Sigmoid colon (tissue), 7 donors: ENCODE measurements around the gene FCN3. TPM values are rescaled to one million over a fixed set of nuclear protein-coding genes. Genes with fewer than 3 reads are reported as not detected.

ENCODE experiments used
- DNase-seq: peaks from one replicate; pipeline ENCODE4 v3.0.0-alpha.2; 2019
- H3K27ac ChIP-seq, 4 donors: fragments of 200-600 bp; sonication (generic); one replicate each; pipeline ENCODE4 v1.5.1; 2016 to 2019; ENCODE audit warnings: mild to moderate bottlenecking in 1 of 4
- H3K27me3 ChIP-seq, 3 donors: fragments of 200-600 bp; sonication (generic); one replicate each; pipeline ENCODE4 v1.5.1; 2019; ENCODE audit warnings: mild to moderate bottlenecking in 1 of 3
- H3K36me3 ChIP-seq, 4 donors: fragments of 200-600 bp; sonication (generic); one replicate each; pipeline ENCODE4 v1.5.1; 2016 to 2019
- H3K4me1 ChIP-seq, 4 donors: fragments of 200-600 bp; sonication (generic); one replicate each; pipeline ENCODE4 v1.5.1; 2017 to 2019
- H3K4me3 ChIP-seq, 4 donors: fragments of 200-600 bp; sonication (generic); one replicate each; pipeline ENCODE4 v1.5.1; 2017 to 2019; ENCODE audit warnings: mild to moderate bottlenecking in 2 of 4, moderate library complexity in 1 of 4
- H3K9me3 ChIP-seq, 4 donors: fragments of 200-600 bp in 3 of 4; sonication (generic) in 3 of 4; one replicate each; pipeline versions ENCODE4 v1.5.1 to v1.6.1; 2013 to 2019
- EP300 ChIP-seq, 4 donors: sonication (generic); formaldehyde crosslinking; IDR thresholded peaks; one replicate each; pipeline ENCODE4 v1.6.1; 2017; ENCODE audit warnings: antibody characterized with exemption in 4 of 4
- POLR2A ChIP-seq, 2 donors: fragments of 450-650 bp; IDR thresholded peaks; one replicate each; pipeline ENCODE4 v1.6.1; 2016; ENCODE audit warnings: antibody characterized with exemption in 2 of 2, mild to moderate bottlenecking in 2 of 2, moderate library complexity in 2 of 2
- POLR2AphosphoS5 ChIP-seq, 4 donors: sonication (generic); formaldehyde crosslinking; IDR thresholded peaks; one replicate each; pipeline ENCODE4 v1.6.1; 2017; ENCODE audit warnings: antibody characterized with exemption in 4 of 4
- WGBS, 2 donors: extraction: QIAGEN DNeasy Blood & Tissue Kit; methylation state at CpG; one replicate each; pipeline ENCODE4 v1.1.7; 2013; 5-methylcytosine and 5-hydroxymethylcytosine counted together
- intact Hi-C: fragments of 100-400 bp; cut with DNase I; formaldehyde crosslinking; loops from one replicate; pipeline ENCODE4 v1.15.1; 2023
- polyA plus RNA-seq, 3 donors: library from polyadenylated mRNA; stranded (reverse); fragments of 200-250 nt; gene quantifications; one replicate each; pipeline ENCODE4 v1.2.3, GENCODE V29; 2013
- total RNA-seq, 4 donors: library from RNA; depleted of rRNA; stranded (reverse); fragments of >200 nt; gene quantifications; one replicate each; pipeline ENCODE4 v1.1.0, GENCODE V29; 2016
- TF ChIP-seq, protein P1 (sequence below), 4 experiments: fragments of 450-650 bp in 3 of 4; fragments of 200-600 bp in 1 of 4; IDR thresholded peaks; one replicate each; pipeline ENCODE4 v1.5.1; 2016 to 2019; ENCODE audit warnings: antibody characterized with exemption in 4 of 4, mild to moderate bottlenecking in 3 of 4, moderate library complexity in 2 of 4
- donor health status: healthy with polysubstance abuse.
- donor health status: Bipolar disorder and iron deficiency.
- donor health status: healthy.

The FCN3 gene
- total and polyA plus RNA-seq, 7 donors, result 0.49 to 4.6 (median 2.5) TPM

DNA sequence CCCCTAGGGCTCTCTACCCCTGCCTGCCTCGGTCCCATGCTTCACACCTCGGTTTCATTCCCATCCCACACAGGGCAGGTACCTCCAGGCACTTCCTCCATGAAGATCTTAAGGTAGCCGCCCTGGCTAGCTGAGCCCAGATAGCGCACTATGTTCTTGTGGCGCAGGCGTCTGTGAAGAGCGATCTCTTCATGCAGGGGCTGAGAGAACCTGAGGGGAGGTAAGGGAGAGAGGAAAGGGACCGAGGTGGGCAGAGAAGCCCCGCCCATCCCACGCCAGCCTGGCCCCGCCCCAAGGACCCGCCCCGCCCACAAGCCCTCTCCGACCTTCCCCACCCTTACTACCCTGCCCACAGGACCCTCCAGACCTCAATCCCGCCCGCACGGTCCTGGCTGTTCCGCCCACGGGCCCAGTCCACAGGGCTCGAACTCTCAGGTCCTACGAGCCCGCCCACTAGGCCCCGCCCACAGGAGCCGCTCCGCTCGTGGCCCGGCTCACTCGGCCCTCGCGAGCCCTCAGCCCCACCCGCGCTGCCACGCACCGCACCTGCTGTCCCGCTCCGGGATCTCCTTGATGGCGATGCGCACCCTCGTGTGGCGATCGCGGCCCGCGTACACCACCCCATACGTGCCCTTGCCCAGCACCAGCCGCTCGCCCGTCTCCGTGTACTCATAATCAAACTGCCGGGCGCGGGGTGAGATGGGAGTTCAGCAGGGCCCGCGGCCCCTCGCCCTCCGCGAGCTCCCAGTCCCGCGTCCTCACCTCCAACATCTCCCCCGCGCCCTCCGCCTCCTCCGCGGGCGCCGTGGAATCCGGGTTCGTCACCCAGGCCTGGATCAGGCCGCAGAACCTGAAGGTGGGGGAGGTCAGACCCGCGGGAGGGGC, 14.2 kb downstream of the FCN3 start:
- H3K4me1 ChIP-seq, result peaks cover 0 to 36% (median 30%) of the 10 kb centered on the region in 4 donors
- peak overlapping the region in 3 of 4 donors; percentile 28 to 45 (median 40) for H3K4me3 ChIP-seq
- H3K9me3 ChIP-seq, result no peaks in the 10 kb centered on the region
- no peaks in the 10 kb centered on the region for H3K27me3 ChIP-seq
- H3K36me3 ChIP-seq, result peaks cover 24 to 83% (median 53%) of the 10 kb centered on the region in 4 donors
- TF ChIP-seq EP300 (IDR thresholded peaks at IDR 0.05) (no peak), POLR2A (IDR thresholded peaks at IDR 0.05) (no peak), POLR2AphosphoS5 (IDR thresholded peaks at IDR 0.05) (no peak)
- TF ChIP-seq, protein P1, sequence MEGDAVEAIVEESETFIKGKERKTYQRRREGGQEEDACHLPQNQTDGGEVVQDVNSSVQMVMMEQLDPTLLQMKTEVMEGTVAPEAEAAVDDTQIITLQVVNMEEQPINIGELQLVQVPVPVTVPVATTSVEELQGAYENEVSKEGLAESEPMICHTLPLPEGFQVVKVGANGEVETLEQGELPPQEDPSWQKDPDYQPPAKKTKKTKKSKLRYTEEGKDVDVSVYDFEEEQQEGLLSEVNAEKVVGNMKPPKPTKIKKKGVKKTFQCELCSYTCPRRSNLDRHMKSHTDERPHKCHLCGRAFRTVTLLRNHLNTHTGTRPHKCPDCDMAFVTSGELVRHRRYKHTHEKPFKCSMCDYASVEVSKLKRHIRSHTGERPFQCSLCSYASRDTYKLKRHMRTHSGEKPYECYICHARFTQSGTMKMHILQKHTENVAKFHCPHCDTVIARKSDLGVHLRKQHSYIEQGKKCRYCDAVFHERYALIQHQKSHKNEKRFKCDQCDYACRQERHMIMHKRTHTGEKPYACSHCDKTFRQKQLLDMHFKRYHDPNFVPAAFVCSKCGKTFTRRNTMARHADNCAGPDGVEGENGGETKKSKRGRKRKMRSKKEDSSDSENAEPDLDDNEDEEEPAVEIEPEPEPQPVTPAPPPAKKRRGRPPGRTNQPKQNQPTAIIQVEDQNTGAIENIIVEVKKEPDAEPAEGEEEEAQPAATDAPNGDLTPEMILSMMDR (IDR thresholded peaks at IDR 0.05), result no peak
- 30 to 46% methylated on average over 71 of the region's 71 CpGs for WGBS, 2 donors
- intact Hi-C loops, result no loop called here
- no peak for DNase-seq
- no peak overlapping the region for H3K27ac ChIP-seq

DNA sequence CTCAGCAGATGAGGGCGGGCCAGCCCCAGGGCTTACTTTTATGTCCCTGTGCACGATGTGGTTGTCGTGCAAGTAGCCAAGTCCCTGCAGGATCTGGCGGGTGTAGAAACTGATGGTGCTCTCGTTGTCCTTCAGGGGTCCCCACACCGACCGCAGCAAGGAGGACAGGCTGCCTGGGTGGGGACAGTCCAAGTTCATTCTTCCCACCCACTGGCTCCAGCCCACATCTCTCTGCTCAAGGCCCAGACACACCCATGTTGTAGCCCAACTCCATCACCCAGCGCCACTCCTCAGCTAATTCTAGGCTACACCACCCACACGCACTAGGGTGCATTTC, 14.8 kb downstream of the FCN3 start:
- peaks cover 24 to 89% (median 58%) of the 10 kb centered on the region in 4 donors for H3K36me3 ChIP-seq
- 62 to 68% methylated on average over 9 of the region's 9 CpGs for WGBS, 2 donors
- intact Hi-C loops, result loop anchor here (5.0 kb wide), 2 partner anchors 37 to 57 kb away; partner anchors contain the start of gene TMEM222

DNA sequence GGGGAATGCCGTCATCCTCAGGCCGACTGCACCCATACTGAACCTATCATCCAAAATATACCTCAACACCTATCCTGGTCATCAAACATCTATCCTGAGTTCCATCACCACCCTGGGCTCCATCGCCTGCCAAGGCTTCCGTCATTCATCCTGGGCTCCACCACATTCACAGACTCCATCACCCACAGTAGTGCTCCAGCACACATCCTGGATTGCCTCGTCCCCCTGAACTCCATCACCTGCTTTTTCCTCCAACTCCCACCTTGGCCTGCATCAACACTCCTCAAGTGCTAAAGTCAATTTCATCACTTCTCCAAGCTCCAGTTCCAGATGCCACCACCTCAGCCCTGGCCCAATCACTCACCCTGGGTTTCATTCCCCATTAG, 15.7 kb downstream of the FCN3 start:
- no peaks in the 10 kb centered on the region for H3K9me3 ChIP-seq
- TF ChIP-seq, protein P1 (IDR thresholded peaks at IDR 0.05), result no peak
- TF ChIP-seq POLR2A (IDR thresholded peaks at IDR 0.05), result no peak
- 97% methylated on average over 5 of the region's 5 CpGs for WGBS, 2 donors
- intact Hi-C loops, result loop anchor here (5.0 kb wide), 2 partner anchors 37 to 57 kb away; partner anchors contain the start of gene TMEM222
- no peak overlapping the region for H3K4me3 ChIP-seq
- H3K4me1 ChIP-seq, result peaks cover 0 to 22% (median 18%) of the 10 kb centered on the region in 4 donors
- H3K27ac ChIP-seq, result no peak overlapping the region
- DNase-seq, result no peak
- no peaks in the 10 kb centered on the region for H3K27me3 ChIP-seq
- peaks cover 24 to 85% (median 58%) of the 10 kb centered on the region in 4 donors for H3K36me3 ChIP-seq

More for the DNA sequence above, 14.8 kb downstream of the FCN3 start:
- peaks cover 0 to 31% (median 25%) of the 10 kb centered on the region in 4 donors for H3K4me1 ChIP-seq
- no peak overlapping the region for H3K27ac ChIP-seq
- no peaks in the 10 kb centered on the region for H3K27me3 ChIP-seq
- H3K4me3 ChIP-seq, result no peak overlapping the region
- no peak for TF ChIP-seq POLR2A (IDR thresholded peaks at IDR 0.05)
- TF ChIP-seq, protein P1 (IDR thresholded peaks at IDR 0.05), result no peak
- no peak for TF ChIP-seq POLR2AphosphoS5 (IDR thresholded peaks at IDR 0.05)
- no peak for TF ChIP-seq EP300 (IDR thresholded peaks at IDR 0.05)
- H3K9me3 ChIP-seq, result no peaks in the 10 kb centered on the region
- no peak for DNase-seq

DNA sequence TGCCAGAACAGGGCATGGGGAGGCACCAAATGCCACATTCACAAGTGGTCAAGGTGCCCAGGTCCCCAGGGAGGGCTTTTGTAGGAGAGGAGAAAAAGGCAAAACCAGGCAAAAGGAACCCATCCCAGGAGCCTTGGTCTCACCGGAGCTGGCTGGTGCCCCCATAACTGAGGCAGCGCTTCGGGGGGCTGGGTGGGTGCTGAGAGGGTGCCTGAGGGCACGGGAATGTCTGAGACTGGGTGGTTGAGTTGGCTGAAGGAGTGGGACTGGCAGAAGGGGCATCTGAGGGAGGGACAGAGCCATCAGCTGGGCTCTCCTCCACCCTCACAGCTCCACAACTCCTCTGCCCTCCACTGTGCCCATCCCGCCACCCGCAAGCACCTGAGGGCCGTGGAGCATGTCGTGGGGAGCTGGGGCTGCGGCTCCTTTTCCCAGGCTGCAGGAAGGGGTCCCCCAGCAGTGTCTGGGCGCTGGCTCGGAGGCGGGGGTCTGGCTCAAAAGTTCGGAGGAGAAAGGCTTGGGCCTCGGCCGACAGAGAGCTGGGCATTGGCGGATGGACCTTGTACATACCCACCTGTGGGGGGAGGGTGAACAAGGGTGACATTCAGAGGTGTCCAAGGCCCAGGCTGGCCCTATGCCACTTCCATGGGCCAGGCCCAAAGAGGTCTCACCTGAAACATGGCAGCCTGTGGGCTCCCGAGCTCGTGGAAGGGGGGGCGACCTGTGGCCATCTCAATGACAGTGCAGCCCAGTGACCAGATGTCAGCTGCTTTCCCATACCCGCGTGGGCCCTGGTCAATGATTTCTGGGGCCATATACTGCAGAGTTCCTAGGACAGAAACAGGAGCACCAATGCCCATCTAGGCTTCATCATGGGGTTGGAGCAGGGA, 16.3 kb downstream of the FCN3 start:
- no peak overlapping the region for H3K4me3 ChIP-seq
- H3K27me3 ChIP-seq, result no peaks in the 10 kb centered on the region
- H3K9me3 ChIP-seq, result no peaks in the 10 kb centered on the region
- H3K36me3 ChIP-seq, result peaks cover 21 to 84% (median 55%) of the 10 kb centered on the region in 4 donors
- intact Hi-C loops, result loop anchor here (5.0 kb wide), 2 partner anchors 36 to 56 kb away; partner anchors contain the start of gene TMEM222
- 90 to 96% methylated on average over 21 of the region's 21 CpGs for WGBS, 2 donors
- no peak overlapping the region for H3K27ac ChIP-seq
- DNase-seq, result no peak
- H3K4me1 ChIP-seq, result peaks cover 0 to 21% (median 17%) of the 10 kb centered on the region in 4 donors
- TF ChIP-seq POLR2A (IDR thresholded peaks at IDR 0.05), result no peak
- TF ChIP-seq, protein P1 (IDR thresholded peaks at IDR 0.05), result no peak
- TF ChIP-seq POLR2AphosphoS5 (IDR thresholded peaks at IDR 0.05), result no peak
- no peak for TF ChIP-seq EP300 (IDR thresholded peaks at IDR 0.05)
